HAP-1 (cell line): Measurements from ENCODE around the gene TASOR2.

Experiments used
- DNase-seq, 2 experiments: peaks; one replicate each; pipeline ENCODE4 v3.0.0-alpha.2; 2016 to 2020; ENCODE audit warnings: low spot score in 2 of 2
- H3K27me3 ChIP-seq: fragments of 250-450 bp; sonication (Bioruptor Pico); 2 replicates; pipeline ENCODE4 v1.5.1; 2020; ENCODE audit warnings: low read depth, mild to moderate bottlenecking, moderate library complexity
- H3K36me3 ChIP-seq: fragments of 250-450 bp; sonication (Bioruptor Pico); replicated peaks from 2 replicates; pipeline ENCODE4 v1.5.1; 2020; ENCODE audit warnings: mild to moderate bottlenecking
- H3K4me1 ChIP-seq: fragments of 250-450 bp; sonication (Bioruptor Pico); 2 replicates; pipeline ENCODE4 v1.5.1; 2020; ENCODE audit warnings: mild to moderate bottlenecking
- H3K4me3 ChIP-seq: fragments of 250-450 bp; sonication (Bioruptor Pico); 2 replicates; pipeline ENCODE4 v1.5.1; 2020; ENCODE audit warnings: mild to moderate bottlenecking, moderate library complexity
- H3K9me3 ChIP-seq: fragments of 250-450 bp; sonication (Bioruptor Pico); 2 replicates; pipeline ENCODE4 v1.5.1; 2020; ENCODE audit warnings: mild to moderate bottlenecking, moderate library complexity
- in situ Hi-C: fragments of 300-500 bp; cut with MboI; formaldehyde crosslinking; loops from 3 replicates; pipeline ENCODE4 v1.14.3; 2020; ENCODE audit warnings: low sequenced_read_pairs, inconsistent platforms, mixed read lengths

TASOR2 gene

DNA sequence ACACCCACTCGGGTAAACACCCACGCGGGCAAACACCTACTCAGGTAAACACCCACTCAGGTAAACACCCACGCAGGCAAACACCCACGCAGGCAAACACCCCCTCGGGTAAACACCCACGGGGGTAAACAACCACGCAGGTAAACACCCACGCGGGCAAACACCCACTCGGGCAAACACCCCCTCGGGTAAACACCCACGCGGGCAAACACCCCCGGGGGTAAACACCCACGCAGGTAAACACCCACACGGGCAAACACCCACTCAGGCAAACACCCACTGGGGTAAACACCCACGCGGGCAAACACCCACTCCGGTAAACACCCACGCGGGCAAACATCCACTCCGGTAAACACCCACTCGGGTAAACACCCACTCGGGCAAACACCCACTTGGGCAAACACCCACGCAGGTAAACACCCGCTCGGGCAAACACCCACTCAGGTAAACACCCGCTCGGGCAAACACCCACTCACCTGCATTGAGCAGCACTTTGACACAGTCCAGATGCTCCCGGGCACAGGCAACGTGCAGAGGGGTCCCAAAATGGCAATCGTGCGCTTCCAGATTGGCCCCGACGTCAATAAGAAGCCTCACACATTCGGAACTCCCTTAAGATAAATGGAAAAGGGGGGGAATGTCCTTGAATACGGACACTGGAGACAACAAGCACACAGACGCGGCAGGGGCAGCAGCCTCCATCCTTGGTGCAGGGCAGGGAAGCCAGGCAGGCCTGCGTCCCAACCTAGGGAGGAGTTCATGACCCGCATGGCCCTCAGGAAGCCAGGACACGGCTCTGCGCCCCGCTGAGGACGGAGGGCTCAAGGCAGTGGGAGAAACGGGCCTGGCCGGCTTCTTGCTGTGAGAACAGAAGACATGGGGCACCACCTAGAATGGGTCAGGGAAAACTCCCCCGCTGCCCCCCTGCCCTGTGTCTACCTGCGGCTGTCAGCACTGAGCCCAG lies 35.9 kb upstream of the TASOR2 start:
- Histone ChIP-seq H3K36me3 (peaks cover 5% of the 10 kb centered on the region; the same call in 1 of the 2 replicates), H3K4me3 (no peak overlapping the region), H3K27me3 (no peaks in the 10 kb centered on the region), H3K4me1 (no peaks in the 10 kb centered on the region), H3K9me3 (no peaks in the 10 kb centered on the region)
- in situ Hi-C loops, result no loop called here
- DNase-seq, result no peak

GRCh38 chr10:5649746-5650145 lies 34.9 kb upstream of the TASOR2 start:
- Histone ChIP-seq H3K4me1 (no peaks in the 10 kb centered on the region), H3K4me3 (no peak overlapping the region), H3K9me3 (no peaks in the 10 kb centered on the region), H3K27me3 (no peaks in the 10 kb centered on the region), H3K36me3 (0 out of 2 replicates have a peak, but pooled peaks cover under 1% of the 10 kb centered on the region)
- DNase-seq, result no peak
- in situ Hi-C loops, result no loop called here

GRCh38 chr10:5650664-5651387 lies 33.8 kb upstream of the TASOR2 start:
- Histone ChIP-seq H3K4me1 (no peaks in the 10 kb centered on the region), H3K4me3 (no peak overlapping the region), H3K9me3 (no peaks in the 10 kb centered on the region), H3K27me3 (no peaks in the 10 kb centered on the region), H3K36me3 (no peaks in the 10 kb centered on the region)
- DNase-seq, result no peak
- in situ Hi-C loops, result no loop called here

DNA sequence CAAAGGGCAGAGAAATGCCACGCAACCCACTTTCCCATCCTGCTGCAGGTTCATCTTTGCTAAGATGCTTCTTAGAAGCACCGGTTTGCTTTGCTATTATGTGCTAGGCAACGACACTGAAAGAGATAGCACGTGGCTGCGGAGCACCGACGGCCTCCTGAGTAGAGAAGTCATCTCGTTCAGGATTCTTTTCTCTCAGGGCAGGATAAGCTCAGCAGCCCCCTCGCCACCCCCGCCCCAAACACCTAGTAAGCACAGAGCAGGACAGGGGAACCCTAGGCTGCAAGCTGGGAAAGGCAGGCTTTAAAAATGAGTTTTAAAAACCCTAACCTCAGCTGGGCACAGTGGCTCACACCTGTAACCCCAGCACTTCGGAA lies 33.3 kb upstream of the TASOR2 start:
- H3K36me3 ChIP-seq, result no peaks in the 10 kb centered on the region
- no peak overlapping the region for H3K4me3 ChIP-seq
- in situ Hi-C loops, result no loop called here
- H3K9me3 ChIP-seq, result no peaks in the 10 kb centered on the region
- DNase-seq, result no peak
- H3K4me1 ChIP-seq, result no peaks in the 10 kb centered on the region
- H3K27me3 ChIP-seq, result no peaks in the 10 kb centered on the region

GRCh38 chr10:5652746-5653145 lies 31.9 kb upstream of the TASOR2 start:
- DNase-seq, result no peak
- Histone ChIP-seq H3K27me3 (no peaks in the 10 kb centered on the region), H3K9me3 (no peaks in the 10 kb centered on the region), H3K36me3 (no peaks in the 10 kb centered on the region), H3K4me1 (no peaks in the 10 kb centered on the region), H3K4me3 (no peak overlapping the region)
- in situ Hi-C loops, result no loop called here

DNA sequence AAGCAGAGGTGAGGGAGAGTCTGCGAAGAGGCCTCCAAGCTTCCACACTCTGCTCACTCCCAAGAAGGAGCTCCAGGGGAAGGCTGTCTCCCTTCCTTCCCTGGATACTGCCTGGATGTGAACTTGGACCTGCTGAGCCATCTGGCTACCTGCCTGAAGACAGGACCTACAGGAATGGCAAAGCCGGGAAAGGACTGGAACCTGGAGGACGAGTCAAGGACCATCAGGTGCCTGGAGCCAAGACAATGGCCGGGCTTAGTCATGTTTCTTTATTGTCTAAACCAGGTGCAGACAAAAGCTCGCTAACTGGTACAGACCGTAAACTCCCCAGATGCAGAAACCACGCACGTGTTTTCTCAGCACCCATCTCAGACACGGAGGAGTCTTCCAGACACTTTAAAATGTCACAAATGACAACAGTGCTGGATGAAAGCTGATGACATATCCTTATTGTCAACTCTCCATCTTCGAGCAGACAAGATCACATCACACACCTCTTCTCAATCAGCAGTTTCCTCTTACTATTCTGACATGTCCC lies 30.4 kb upstream of the TASOR2 start:
- Histone ChIP-seq H3K27me3 (no peaks in the 10 kb centered on the region), H3K36me3 (no peaks in the 10 kb centered on the region), H3K4me3 (no peak overlapping the region), H3K9me3 (no peaks in the 10 kb centered on the region), H3K4me1 (no peaks in the 10 kb centered on the region)
- DNase-seq, result no peak
- in situ Hi-C loops, result no loop called here

GRCh38 chr10:5655121-5655520 lies 29.5 kb upstream of the TASOR2 start:
- in situ Hi-C loops, result no loop called here
- Histone ChIP-seq H3K4me1 (no peaks in the 10 kb centered on the region), H3K4me3 (no peak overlapping the region), H3K9me3 (no peaks in the 10 kb centered on the region), H3K36me3 (no peaks in the 10 kb centered on the region), H3K27me3 (no peaks in the 10 kb centered on the region)
- no peak for DNase-seq

DNA sequence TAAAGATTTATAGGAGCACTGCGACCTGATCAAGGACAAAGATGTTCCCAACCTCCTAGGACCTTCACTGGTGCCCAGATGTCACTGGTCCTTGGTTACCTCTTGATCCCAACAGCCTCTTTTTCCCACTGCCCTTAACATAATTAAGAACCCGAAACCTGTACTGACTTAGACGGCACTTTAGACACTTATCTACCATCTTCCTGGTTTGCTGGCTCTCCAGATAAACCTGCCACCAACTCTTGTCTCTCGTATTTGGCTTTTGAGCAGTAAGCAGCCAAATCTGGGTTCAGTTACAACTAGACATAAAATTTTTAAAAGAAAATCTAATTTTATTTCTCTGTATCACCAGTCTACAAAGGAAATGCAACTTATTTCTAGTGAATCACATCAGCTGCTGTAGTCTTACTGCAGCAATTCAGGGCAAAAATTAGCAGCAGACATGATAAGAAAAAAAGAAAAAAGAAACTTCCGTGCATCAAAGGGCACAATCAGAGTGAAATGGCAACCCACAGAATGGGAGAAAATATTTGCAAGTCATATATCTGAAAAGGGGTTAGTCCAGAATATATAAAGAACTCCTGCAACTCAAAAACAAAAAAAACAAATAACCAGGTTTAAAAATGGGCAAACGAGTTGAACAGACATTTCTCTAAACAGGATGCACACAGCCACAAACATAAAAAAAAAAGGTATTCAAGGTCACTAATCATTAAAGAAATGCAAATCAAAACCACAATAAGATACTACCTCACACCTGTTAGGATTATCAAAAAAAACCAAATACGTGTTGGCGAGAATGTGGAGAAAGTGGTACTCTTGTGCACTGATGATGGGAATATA lies 27.7 kb upstream of the TASOR2 start:
- Histone ChIP-seq H3K9me3 (no peaks in the 10 kb centered on the region), H3K36me3 (no peaks in the 10 kb centered on the region), H3K27me3 (no peaks in the 10 kb centered on the region), H3K4me1 (no peaks in the 10 kb centered on the region), H3K4me3 (no peak overlapping the region)
- no peak for DNase-seq
- in situ Hi-C loops, result no loop called here

GRCh38 chr10:5658871-5659618 lies 25.6 kb upstream of the TASOR2 start:
- H3K4me1 ChIP-seq, result peaks cover 3% of the 10 kb centered on the region; the same call in 1 of the 2 replicates

GRCh38 chr10:5659702-5660528 lies 24.7 kb upstream of the TASOR2 start:
- DNase-seq, result no peak
- H3K4me3 ChIP-seq, result no peak overlapping the region
- H3K36me3 ChIP-seq, result no peaks in the 10 kb centered on the region
- H3K9me3 ChIP-seq, result no peaks in the 10 kb centered on the region
- in situ Hi-C loops, result no loop called here
- peaks cover 8% of the 10 kb centered on the region; the same call in 1 of the 2 replicates for H3K4me1 ChIP-seq
- H3K27me3 ChIP-seq, result no peaks in the 10 kb centered on the region

More at GRCh38 chr10:5658871-5659618, 25.6 kb upstream of the TASOR2 start:
- no peaks in the 10 kb centered on the region for H3K9me3 ChIP-seq
- no peaks in the 10 kb centered on the region for H3K36me3 ChIP-seq
- in situ Hi-C loops, result no loop called here
- no peak for DNase-seq
- H3K4me3 ChIP-seq, result no peak overlapping the region
- no peaks in the 10 kb centered on the region for H3K27me3 ChIP-seq

GRCh38 chr10:5661043-5661442 lies 23.6 kb upstream of the TASOR2 start:
- Histone ChIP-seq H3K4me3 (no peak overlapping the region), H3K9me3 (no peaks in the 10 kb centered on the region), H3K4me1 (peaks cover 14% of the 10 kb centered on the region), H3K36me3 (no peaks in the 10 kb centered on the region), H3K27me3 (no peaks in the 10 kb centered on the region)
- in situ Hi-C loops, result no loop called here
- DNase-seq, result no peak
